RCC 7860 (cell line): Measurements from ENCODE around the gene NFATC3.
"Not testable (repeated sequence)": the region's sequence is repeated elsewhere in the genome, so short reads cannot be mapped to it uniquely, and the experiment has no call there.

Experiments used
- DNase-seq: peaks from one replicate; pipeline ENCODE4 v3.0.0-alpha.2; 2015; ENCODE audit warnings: low spot score
- FAIRE-seq: peaks from 2 replicates; lab custom pipeline; 2012; peaks lifted over from hg19 to GRCh38; lab: Jason Lieb, UNC

Gene NFATC3

DNA sequence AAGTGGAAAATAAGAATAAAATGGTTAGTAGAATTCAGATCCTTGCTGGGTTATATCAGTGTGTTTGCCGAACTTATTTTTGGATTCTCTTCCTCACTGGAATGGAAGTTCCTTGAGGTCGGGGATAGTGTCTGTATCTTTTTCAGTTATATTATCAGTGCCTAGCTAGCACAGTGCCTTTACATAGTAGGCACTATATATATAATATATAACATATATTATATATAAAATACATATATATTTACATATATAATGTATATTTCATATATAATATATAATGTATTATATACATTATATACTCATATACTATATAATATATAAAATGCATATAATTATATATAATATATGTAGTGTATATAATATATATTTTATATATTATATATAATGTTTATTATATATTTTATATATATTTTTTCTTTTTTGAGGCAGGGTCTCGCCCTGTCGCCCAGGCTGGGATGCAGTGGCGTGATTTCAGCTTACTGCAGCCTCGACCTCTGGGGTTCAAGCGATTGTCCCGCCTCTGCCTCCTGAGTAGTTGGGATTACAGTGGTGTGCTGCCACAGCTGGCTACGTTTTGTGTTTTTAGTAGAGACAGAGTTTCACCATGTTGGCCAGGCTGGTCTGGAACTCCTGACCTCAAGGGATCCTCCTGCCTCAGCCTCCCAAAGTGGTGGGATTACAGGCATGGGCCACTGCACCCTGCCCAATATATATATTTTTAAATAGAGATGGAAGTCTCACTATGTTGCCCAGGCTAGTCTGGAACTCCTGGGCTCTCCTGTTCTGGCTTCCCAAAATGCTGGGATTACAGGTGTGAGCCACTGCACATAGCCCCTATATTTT lies 3.2 kb downstream of the NFATC3 start:
- FAIRE-seq, result peak; percentile 77

DNA sequence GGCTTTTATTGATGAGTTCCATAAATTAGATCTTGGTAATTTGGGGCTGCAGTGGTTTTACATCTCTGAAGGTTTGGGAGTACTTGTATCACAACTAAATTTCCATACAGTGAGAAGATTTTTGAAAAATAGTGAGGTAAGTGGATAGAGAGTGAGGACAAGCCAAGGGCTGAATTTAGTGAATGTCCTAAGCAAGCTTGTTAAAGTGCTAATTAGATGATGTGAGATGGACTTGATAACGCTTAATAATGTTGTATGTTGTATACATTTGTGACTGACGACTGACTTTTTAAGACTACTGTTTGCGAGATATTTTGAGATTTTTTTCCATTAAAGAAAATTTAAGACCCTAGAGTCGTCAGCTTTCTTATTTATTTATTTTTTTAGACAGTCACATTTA lies 3.9 kb downstream of the NFATC3 start:
- DNase-seq (no peak), FAIRE-seq (no peak)

More for the DNA sequence above, 3.2 kb downstream of the NFATC3 start:
- DNase-seq, result no peak

GRCh38 chr16:68090130-68090529 lies 5.0 kb downstream of the NFATC3 start:
- FAIRE-seq (no peak), DNase-seq (no peak)

GRCh38 chr16:68090533-68090932 lies 5.4 kb downstream of the NFATC3 start:
- no peak for DNase-seq
- FAIRE-seq, result no peak

- FAIRE-seq (no peak), DNase-seq (no peak)
Measured at GRCh38 chr16:68091380-68092261, 6.5 kb downstream of the NFATC3 start.

DNA sequence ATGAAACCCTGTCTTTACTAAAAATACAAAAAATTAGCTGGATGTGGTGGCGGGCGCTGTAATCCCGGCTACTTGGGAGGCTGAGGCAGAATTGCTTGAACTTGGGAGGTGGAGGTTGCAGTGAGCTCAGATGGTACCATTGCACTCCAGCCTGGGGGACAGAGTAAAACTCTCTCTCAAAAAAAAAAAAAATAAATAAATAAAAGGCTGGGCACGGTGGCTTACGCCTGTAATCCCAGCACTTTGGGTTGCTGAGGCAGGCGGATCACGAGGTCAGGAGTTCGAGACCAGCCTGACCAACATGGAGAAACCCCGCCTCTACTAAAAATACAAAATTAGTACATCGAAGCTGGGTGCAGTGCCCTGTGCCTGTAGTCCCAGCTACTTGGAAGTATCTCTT lies 7.1 kb downstream of the NFATC3 start:
- not testable (repeated sequence) for FAIRE-seq, DNase-seq

- FAIRE-seq (no peak), DNase-seq (no peak)
Measured at GRCh38 chr16:68093816-68094613, 8.8 kb downstream of the NFATC3 start.

DNA sequence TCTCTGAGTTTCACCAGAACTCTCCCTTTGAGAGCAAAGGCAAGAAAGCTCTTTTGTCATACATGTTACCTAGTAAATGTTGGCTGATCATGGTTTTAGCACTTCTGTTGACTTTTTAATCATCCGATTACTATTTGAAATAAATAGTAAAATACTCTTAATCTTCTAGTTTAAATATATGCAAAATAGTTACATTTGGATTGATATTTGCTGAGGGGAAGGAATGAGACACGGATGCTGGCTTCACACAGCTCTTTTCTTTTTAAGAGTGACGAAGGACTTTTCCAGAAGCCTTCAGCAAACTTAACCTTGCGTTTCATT lies 9.4 kb downstream of the NFATC3 start:
- DNase-seq, result no peak

DNA sequence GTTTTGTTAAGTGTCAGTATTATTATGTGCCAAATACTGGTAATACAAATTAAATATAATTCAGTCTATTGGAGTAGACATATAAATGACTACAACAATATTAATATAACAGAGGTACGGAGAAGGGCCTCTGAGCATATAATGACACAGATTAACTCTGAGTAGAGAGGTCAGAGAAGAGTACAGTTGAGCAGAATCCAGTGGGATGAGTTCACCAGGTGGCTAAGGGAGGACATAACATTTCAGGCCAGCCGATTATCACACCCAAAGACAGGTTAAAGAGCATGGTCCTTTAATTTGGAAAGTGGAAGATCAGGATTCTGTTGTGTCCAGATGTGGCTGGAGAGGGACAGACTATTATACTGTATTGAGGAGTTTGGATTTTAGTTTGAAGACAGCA lies 11.3 kb downstream of the NFATC3 start:
- FAIRE-seq (no peak), DNase-seq (no peak)

More for the DNA sequence above, 9.4 kb downstream of the NFATC3 start:
- no peak for FAIRE-seq

DNA sequence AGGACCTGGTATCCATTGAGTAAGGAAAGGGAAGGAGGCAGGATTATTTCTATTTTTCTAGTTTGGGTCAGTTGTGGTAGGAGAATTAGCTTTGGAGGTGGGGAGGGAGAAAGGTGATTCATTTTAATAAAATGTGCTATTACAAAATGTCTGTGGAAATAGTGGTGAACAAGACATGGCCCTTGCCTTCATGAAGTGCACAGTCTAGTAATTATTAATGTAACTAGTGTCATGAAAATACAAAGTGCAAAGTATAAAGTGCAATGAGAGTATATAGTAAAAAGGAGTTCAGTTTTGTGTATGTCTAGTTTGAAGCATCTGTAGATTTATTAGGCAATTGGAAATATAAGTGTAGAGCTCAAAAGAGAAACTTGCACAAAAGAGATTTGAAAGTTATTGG lies 11.9 kb downstream of the NFATC3 start:
- FAIRE-seq (no peak), DNase-seq (no peak)

DNA sequence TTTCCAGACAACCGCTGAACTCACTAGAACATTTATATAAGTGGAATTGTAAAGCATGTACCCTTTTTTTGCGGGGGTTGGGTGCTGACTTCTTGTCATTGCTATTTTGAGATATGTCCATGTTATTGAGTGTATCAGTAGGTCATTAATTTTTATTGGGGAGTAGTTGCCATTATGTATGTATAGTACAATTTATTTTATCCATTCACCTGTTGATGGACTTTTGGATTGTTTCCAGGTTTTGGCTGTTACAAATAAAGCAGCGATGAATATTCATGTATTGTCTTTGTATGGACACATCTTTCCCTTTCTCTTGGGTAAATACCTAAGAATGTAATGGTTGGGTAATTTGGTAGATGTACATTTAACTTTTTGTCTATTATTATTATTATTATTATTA lies 12.7 kb downstream of the NFATC3 start:
- FAIRE-seq (no peak), DNase-seq (no peak)

DNA sequence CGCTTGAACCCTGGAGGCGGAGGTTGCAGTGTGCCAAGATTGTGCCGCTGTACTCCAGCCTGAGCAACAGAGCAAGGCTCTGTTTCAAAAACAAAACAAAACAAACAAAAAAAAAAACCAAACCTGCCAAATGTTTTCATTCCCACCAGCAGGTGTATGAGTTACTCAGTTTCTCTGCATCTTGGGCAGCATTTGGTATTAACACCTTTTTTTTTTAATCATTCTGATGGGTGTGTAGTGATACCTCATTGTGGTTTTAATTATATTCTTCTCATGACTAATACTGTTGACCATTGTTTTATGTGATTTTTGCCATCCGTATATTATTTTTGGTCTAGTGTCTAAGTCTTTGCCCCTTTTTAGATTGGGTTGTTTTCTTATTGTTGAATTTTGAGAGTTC lies 15.3 kb downstream of the NFATC3 start:
- DNase-seq (no peak), FAIRE-seq (no peak)

- FAIRE-seq (no peak), DNase-seq (no peak)
Measured at GRCh38 chr16:68105611-68106010, 20.4 kb downstream of the NFATC3 start.

GRCh38 chr16:68107230-68107928 lies 22.2 kb downstream of the NFATC3 start:
- not testable (repeated sequence) for DNase-seq, FAIRE-seq

- not testable (repeated sequence) for FAIRE-seq, DNase-seq
Measured at GRCh38 chr16:68109156-68109555, 24.0 kb downstream of the NFATC3 start.

- FAIRE-seq, DNase-seq: not testable (repeated sequence)
Measured at GRCh38 chr16:68110611-68111010, 25.4 kb downstream of the NFATC3 start.

GRCh38 chr16:68111379-68111778 lies 26.2 kb downstream of the NFATC3 start:
- DNase-seq, result no peak
- FAIRE-seq, result no peak

DNA sequence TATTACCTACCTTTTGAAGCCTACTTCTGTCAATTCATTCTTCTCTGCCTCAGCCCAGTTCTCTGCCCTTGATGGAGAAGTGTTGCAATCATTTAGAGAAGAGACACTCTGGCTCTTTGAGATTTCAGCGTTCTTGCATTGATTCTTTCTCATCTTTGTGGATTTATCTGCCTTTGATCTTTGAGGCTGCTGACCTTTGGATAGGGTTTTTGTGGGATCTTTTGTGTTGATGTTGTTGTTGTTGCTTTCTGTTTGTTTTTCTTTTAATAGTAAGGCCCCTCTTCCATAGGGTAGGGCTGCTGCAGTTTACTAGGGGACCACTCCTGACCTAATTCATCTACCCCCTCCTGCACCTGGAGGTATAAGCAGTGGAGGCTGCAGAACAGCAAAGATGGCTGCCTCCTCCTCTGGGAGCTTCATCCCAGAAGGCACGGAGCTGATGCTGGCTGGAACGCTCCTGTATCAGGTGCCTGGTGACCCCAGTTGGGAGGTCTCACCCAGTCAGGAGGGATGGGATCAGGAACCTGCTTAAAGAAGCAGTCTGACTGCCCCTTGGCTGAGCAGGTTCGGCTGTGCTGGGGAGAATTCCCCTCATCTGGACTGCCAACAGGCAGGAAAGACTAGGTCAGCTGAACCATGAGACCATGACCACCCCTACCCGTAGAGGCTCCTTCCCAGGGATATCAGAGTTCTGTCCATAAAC lies 28.0 kb downstream of the NFATC3 start:
- FAIRE-seq, result no peak
- DNase-seq, result no peak

DNA sequence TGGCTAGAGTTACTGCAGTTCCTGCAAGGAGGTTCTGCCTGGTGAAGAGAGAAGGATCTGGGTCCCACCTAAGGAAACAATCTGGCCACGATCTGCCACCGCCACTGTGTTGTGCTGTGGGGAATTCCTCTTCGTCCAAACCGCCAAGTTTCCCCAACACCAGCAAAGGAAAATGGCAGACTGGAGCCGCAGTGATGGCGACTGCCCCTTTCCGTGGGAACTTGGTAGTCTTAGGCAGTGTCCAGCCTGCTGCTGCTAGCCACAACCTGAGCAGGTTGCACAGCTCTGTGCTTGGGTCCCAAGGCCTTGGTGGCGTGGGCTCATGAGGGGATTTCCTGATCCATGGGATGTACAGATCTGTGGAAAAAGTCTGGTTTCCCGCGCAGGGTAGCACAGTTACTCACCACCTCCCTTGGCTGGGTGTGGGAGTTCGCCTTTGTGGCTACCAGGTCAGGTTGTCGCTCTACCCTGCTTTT lies 28.6 kb downstream of the NFATC3 start:
- no peak for FAIRE-seq
- DNase-seq, result no peak

GRCh38 chr16:68114939-68115338 lies 29.8 kb downstream of the NFATC3 start:
- FAIRE-seq, DNase-seq: not testable (repeated sequence)
